IPS DF 4.7 (cell line): ENCODE results near the gene PRSS57.
"Not testable (repeated sequence)": the region's sequence is repeated elsewhere in the genome, so short reads cannot be mapped to it uniquely, and the experiment has no call there.

Experiments
- DNase-seq: peaks from one replicate; pipeline ENCODE4 v3.0.0-alpha.2; 2013; ENCODE audit warnings: low spot score; ENCODE audit errors: extremely low read depth

Gene PRSS57

DNA sequence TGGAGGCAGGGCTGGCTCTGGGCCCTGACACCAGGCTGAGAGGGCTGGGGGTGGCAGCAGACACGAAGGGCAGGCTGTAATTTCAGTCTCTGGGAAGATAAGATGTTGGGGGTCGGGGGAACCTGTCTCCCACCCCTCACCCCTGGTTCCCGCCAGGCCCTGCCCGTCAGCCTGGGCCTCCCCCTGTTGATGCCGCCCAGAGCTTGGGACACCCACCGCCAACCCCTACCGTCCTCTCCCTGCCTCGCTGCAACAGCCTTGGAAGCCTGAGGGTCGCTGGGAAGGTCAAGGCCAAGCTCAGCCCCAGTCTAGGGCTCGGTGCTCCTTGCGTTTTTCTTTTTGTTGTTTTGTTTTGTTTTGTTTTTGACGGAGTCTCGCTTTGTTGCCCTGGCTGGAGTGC lies 28.0 kb upstream of the PRSS57 start:
- no peak for DNase-seq

DNA sequence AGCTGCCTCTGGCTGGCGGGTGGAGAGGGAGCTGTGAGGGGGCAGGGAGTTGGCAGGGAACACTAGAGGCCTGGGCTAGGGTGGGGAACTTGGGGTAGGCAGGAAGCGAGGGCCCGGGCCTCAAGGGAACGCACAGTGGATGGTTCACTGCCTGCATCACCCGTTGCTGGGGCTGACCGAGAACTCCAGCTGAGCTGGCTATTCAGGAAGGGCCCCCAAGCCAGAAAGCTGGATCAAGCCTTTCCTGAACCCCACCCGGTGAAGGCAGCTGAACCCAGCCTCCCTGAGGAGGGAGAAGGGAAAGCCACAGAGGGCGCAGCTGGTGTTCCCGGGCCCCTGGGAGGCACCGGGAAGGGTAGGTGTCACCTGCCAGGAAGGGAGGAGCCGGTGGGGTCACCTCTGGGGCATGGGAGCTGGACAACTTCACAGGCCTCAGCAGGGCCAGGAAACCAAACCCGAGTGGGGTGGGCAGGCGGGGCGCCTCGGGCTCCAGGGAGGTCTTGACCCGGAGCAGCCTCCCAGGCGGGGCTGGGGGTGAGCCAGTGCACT lies 27.4 kb upstream of the PRSS57 start:
- no peak for DNase-seq

DNA sequence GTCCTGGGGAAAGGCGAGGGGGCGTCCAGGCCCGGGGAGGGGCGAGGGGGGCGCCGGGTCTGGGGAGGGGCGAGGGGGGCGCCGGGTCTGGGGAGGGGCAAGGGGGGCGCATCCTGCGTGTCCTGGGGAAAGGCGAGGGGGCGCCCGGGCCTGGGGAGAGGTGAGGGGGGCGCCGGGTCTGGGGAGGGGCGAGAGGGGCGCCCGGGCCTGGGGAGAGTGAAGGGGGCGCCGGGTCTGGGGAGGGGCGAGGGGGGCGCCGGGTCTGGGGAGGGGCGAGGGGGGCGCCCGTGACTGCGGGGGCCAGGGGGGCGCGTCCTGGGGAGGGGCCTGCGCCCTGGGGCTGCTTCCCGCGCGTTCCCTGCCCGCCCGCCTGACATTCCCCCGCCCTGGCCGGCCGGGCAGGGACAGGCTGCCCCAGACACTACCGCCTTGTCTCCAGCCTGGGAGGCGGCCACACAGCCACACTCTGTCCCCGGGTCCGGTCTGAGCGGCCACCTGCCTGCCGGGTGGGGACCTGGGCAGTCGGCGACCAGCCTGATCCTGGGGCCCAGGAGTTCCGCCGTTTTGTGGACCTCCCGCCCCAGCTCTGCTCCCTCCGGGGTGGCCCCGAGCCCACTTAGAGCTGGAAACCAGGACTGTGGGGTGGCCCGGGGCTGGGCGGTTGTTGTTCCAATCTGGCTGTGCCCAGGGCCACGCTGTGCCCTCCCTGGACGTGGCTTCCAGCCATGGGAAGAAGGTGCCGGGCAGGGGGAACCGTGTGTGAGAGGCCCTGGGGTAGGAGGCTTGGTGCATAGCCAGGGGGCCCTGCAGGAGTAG lies 25.3 kb upstream of the PRSS57 start:
- no peak for DNase-seq

DNA sequence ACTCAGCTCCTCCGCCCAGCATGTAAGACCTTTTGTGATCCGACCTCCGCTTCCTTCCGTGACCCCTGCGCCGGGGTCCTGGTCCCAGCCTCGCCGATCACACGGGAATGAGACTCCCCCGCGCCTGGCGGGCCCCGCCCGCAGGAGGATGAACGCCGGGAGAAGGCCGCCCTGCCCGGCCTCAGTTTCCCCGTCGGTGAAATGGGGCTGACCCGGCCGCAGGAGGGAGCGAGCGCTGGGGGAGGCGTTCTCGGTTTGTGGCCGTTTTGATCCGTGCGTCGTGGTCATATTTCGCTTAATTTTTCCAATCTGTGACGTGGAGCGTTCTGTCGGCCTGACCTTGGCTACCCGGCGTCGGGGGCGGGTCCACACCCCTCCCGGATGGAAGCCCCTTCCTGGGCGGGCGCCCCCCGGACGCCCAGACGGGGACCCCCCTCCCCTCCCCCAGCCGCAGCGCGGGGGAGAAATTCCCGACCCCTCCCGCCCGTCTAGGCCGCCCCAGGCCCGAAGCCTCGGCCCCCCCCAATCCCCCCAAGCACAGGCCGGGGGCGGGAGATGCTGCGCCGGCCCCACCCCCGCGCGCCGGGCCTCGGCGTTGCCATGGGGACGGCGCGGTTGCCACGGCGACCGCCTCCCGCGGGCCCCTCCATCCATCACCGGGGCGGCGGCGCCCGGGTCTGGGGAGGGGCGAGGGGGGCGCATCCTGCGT lies 24.5 kb upstream of the PRSS57 start:
- no peak for DNase-seq

DNA sequence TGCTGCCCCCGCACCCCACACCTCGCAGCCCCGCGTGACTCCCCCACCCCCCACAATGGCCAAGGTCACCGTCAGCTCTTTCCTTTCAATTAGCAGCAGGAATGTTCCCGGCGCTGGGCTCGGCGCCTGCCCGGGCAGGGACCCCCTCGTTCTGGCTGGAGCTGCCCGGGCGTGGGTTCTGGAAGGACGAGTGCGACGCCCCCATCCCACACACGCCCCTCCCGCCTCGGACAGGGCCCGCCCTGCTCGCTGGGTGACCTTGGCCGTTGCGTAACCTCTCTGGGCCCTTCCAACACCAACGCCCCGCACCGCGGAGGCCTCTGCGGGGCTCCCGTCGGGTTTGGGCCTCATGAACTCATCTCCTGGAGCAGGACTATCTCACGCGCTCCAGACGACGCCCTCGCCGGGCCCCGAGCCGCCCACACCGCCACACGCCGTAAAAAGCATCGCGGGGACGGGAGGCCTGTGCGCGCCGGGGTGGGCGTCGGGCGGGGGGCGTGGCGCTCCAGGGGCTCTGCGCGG lies 23.8 kb upstream of the PRSS57 start:
- DNase-seq: no peak

DNA sequence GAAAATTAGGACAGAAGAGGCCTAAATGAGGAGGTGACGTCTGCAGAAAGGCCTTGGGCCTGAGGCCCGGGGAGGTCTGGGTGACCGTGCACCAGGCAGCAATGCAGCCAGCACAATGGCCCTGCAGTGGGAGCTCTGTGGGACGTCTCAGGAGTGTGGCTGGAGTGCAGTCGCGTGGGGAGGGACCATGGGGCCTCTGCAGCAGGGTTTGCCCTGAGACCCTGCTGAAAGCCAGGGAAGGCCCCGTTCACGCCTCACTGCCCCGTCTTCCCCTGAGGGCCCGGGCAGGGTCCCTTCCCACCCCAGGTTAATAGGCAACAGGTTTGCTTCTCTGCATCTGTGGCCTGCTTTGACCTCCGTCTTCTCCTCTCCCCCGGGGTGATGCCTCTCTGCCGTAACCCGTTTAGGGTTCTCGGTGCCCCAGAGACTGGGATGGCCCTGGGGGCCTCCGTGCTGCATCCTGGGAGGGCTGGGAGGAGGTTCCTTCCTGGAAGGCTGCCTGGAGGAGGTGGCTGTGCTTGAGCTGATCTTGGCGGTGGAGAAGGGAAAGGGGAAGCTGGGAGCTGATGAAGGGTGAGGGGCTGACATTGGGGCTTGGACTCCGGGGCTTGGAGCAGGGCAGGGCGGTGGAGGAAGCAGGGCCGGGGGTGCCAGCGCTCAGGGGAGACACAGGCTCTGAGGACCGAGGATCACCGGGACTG lies 23.1 kb upstream of the PRSS57 start:
- DNase-seq: no peak

DNA sequence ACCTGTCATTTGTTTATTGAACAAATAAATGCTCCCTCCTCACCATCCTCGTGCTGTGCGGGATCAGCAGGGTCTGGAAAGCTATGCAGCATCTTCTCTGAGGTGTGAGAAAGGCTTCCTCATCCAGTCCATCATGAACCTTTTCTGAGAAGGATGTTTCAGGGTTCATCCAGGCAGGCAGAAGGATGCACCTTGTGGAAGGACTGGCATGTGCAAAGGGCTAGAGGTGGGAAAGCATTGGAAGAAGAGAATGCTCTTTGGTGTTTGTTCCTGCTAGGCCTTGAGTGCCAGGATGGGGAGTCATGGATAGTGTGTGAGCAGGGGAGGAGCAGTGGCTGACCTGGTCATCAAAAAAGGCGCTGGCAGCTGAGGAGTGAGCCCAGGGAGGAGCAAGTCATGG lies 20.1 kb upstream of the PRSS57 start:
- DNase-seq: no peak

DNA sequence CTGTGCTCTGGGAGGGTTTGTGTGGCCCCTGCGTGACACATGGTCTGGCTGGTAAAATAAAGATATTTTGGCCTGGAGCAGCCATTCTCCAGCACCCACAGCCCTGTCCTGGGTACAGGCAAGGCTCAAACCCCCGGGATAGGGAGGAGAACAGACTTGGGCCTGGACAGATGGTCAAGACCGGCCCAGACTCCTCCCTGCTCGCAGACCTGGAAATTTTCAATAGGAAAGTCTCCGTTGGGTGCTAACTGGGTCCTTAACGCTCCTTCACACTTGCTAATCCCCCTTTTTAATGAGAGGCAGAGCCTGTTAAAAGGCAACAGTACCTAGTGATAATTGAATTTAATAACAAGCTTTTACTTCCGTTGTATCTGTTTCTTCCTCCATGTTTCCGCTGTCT lies 16.0 kb upstream of the PRSS57 start:
- DNase-seq: no peak

DNA sequence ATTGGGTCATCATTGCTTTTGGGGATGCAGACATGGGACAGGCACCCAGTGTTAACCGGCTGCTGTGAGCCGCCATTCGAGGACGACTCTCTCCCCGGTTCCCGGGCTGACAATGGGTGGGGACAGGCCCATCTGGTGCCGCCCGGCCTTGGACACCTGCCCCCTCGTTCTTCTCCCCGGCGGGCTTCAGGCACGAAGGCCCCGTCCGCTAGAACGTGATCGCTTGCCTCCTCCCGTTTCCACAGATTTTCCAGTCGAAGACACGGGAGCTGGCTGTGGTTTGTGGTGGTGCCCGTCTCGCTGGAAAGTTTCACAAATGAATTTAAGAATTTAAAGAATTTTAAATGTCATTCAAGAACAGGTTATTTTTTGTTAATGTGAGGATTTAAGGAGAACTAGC lies 15.5 kb upstream of the PRSS57 start:
- DNase-seq: no peak

DNA sequence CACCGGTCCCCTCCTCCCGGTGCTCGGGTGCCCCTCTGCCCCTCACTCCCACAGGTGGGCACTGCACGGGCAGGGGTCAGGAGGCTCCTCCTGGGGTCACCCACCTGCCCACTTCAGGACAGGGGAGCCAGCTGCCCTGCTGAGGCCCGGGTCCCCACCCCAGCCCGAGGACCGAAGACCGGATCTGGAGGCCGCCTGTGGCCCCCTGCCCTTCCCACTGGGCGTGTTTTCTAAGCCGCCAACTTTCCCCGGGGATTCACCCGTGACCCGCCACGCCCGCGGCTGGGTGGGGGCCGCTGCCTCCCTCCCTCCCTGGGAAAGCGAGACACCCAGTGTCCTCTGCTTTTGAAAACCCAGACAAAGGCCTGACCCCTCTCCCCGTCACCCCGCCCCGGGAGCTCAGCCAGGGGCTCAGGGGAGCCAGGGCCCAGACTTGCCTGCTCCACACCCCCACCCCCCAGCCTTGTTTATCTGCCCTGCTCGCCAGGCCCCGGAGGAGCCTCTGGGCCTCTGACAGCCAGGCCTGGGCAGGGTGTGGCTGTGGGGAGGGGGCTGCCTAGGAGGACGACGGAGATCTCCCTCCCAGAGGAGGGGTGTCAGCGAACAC lies 14.8 kb upstream of the PRSS57 start:
- DNase-seq: no peak

DNA sequence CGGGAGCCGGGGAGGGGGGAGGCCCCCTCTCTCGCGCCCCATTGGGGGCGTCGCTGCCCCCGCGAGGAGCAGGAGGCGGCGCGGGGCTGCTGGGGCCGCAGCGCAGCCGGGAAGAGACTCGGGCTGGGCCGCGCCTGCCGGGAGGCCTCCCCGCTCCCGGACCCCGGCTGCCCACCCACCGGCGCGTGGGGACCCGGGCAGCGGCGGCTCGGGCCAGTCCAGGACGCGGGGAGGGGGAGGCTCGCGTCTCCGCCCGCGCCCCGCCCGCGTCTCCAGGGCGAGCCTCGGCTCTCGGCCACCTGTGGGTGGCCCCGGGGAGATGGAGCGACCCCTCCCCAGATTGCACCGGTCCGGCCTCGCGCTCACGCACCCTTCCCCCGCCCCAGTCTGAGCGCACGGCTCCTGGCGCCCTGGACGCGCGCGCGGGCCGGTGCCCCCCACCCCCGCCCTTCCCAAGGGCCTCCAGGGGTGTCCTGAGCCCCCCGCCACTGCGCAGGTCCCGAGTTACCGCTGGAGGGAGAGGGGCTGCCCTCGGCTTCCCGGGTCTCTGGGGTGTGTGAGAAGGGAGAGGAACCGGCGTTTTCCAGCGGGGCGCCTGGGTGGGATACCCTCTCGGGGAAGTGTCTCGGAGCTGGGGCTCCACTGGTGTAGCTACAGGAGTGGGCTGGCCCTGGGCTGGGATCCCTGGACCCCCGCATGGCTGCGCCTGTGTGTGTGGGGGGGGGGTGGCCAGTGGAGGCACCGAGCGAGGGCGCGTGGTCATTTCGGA lies 14.1 kb upstream of the PRSS57 start:
- DNase-seq: no peak

DNA sequence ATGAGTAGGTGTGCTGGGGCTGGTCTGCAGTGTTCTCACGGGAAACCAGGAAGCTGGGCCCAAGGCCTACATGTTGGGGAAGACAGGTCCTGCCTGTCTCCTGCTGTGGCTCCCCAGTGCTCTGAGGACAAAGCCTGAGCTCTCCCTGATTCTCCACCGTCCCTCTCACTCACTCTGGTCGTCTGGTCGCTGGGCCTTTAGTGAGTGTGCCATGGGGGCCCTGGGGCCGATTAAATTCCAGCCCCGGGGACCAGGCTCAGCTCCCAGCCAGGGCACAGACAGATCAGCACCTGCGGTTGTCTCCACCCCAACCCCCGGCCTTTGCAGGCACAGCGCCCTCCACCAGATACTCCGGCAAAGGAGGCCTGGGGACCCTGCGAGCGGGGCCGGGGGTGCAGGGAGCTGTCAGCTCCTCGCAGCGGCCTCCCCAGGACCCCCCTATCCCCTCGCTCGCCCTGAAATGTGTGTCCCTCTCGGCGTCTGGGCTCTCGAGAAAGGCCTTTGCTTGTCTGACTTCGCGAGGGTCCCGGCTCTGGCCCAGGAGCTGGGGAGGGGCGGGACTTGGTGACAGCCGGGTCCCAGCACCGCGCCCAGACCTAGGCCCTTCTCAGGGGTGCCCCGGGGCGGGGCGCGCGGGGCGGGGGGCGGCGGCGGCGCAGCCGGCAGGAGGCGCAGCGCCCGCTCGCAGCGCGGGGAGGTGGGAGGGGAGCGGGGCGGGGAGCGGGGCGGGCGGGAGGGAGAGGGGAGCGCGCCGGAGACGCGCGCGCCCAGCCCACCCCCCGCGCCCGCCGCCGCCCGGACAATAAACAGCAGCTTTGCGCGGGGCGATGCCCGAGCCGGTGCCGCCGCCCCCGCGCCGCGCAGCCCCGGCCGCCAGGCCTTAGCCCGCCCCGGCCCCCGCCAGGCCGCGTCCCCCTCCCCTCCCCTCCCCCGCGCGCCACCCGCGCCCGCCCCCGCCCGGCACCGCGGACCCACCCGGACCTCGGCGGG lies 13.2 kb upstream of the PRSS57 start, which contains the start of gene PALM:
TSS of gene PALM (plus strand) at position 782 of the 990 bp plus-strand sequence. CDS start 212 bp downstream, outside the sequence.
- DNase-seq: no peak

DNA sequence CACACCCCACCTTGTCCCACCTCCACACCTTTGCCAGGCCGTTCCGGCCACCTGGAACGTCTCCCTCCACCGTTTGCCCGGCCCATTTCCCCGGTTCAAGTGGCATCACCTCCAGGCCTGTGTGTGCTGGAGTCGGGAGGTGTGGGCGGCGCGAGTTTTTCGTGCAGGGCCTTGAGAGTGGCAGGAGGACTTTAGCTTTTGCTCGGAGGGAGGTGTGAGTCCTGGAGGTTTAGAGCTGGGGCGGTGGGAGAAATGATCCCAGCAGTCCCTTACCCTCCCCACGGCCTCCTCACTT lies 9.1 kb upstream of the PRSS57 start:
- DNase-seq: no peak

DNA sequence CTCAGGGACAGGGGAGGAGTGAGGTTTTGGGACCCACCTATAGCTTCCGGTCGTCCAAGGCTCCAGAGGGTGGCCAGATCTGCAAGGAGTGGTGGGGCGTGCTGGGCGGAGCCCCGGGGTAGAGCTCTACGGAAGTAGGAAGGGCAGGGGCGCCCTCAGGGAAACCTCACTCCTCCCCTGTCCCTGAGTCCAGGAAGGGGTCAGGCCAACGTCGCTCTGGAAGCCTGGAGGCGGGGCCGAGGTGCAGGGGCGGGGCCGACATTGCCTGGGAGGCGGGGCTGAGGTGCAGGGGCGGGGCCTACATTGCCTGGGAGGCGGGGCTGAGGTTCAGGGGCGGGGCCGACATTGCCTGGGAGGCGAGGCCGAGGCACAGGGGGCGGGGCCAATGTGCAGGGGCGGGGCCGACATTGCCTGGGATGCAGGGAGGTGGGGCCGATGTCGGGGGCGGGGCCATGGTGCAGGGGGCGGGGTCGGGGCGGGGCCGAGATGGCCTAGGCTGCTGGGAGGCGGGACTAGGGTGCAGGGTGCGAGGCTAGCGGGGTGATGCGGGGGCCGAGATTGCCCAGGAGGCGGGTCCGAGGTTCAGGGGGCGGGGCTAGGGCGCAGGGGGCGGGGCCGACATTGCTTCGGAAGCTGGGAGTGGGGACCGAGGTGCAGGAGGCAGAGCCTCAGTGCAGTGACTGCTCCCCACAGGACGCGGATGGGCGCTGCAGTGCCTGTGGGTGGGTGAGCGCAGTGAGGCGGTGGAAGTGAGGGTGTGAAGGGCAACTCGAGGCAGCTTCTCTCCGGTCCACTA lies 8.6 kb upstream of the PRSS57 start:
- DNase-seq: no peak

DNA sequence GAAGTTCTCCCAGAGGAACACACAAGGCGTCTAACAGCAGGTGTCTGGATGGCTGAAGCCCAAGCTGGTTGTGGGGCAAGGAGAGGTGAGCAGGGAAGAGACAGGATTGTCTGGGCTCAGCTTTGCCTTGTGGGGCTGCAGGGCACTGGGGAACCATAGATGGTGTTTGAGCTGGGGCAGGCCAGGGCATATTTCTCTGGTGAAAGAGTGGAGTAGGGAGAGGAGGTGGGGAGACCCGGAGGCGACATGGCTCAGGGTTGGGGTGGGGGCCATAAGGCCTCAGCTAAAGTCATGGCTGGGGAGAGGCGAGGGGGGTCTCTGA lies 8.0 kb upstream of the PRSS57 start:
- no peak for DNase-seq

DNA sequence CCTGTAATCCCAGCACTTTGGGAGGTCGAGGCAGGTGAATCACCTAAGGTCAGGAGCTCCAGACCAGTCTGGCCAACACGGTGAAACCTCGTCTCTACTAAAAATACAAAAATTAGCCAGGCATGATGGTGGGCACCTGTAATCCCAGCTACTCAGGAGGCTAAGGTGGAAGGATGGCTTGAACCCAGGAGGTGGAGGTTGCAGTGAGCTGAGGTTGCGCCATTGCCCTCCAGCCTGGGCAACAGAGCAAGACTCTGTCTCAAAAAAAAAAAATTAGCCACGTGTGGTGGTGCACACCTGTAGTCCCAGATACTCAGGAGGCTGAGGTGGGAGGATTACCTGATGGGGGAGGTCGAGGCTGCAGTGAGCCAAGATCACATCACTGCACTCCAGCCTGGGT lies 7.6 kb upstream of the PRSS57 start:
- not testable (repeated sequence) for DNase-seq

DNA sequence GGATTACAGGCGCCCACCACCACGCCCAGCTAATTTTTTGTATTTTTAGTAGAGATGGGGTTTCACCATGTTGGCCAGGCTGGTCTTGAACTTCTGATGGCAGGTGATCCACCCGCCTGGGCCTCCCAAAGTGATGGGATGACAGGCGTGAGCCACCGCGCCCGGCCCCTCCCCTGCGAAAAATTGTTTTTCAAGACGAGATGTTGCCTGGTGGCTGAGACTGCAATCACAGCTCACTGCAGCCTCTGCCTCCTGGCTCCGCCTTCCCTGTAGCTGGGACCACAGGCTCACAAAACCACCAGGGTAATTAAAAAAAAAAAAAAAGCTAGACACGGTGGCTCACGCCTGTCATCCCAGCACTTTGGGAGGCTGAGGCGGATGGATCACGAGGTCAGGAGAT lies 4.6 kb upstream of the PRSS57 start:
- not testable (repeated sequence) for DNase-seq

DNA sequence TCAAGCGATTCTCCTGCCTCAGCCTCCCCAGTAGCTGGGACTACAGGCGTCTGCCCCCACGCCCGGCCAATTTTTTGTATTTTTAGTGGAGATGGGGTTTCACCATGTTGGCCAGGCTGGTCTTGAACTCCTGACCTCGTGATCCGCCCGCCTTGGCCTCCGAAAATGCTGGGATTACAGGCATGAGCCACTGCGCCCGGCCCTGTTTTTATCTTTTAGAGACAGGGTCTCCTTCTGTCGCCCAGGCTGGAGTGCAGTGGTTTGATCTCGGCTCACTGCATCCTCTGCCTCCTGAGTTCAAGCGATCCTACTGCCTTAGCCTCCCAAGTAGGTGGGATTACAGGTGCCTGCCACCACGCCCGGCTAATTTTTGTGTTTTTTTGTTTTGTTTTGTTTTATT lies 3.3 kb upstream of the PRSS57 start:
- not testable (repeated sequence) for DNase-seq
